CD4-positive, alpha-beta T cell treated with Interferon alpha-2 for 1 hour (primary cell): ENCODE measurements around the gene PPM1D.
"Not testable (repeated sequence)": the region's sequence is repeated elsewhere in the genome, so short reads cannot be mapped to it uniquely, and the experiment has no call there.

Source experiments
- DNase-seq, 2 donors: peaks; one replicate each; pipeline ENCODE4 v3.0.0-alpha.2; 2020 to 2022

Gene PPM1D

DNA sequence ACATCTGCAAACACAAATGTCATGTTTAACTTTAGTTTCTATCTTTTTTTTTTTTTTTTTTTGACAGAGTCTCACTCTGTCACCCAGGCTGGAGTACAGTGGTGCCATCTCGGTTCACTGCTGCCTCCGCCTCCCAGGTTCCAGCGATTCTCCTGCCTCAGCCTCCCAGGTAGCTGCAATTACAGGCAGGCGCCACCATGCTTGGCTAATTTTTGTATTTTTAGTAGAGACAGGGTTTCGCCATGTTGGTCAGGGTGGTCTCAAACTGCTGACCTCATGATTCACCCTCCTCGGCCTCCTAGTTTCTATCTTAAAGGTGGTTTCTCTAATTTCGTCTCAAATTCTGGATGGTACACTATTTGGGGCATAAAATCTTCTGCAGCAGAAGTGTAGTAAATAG lies 5.8 kb upstream of the PPM1D start:
- DNase-seq, result not testable (repeated sequence)

- DNase-seq, result no peak
These were observed 5.3 kb upstream of the PPM1D start for GRCh38 chr17:60594734-60595133.

- DNase-seq, result no peak
These were observed 2.7 kb upstream of the PPM1D start for GRCh38 chr17:60597297-60597696.

DNA sequence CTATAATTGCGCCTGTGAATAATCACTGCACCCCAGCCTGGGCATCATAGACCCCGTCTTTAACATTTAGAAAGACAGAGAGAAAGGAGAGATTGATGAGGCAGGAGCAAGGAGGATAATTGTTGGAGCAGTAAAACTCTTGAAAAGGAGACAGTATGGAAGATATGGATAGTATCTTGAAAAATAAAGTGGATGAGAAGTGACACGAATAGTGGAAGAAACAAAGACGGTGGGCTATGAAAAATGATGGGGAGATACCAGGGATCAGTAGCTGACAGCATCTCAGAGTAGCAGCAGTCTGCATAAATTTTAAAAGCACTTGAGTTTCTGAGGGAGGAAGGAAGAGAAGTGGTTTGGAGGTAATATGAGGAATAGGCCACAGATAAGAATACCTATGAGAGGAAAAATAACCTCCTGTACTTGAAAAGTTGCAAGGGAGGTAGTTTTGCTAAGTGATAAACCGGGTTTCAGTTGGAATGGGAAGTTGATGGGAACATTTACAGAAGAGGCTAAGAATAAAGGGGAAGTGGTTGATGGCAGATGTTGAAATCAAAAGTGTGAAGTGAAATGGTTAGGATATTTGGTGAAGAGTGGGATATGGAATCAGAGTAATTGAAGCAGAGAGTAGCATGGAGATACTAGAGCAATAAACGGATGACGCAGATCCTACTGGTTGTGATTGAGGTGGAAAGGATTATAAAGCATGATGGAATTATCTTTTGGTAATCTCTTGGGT lies 1.8 kb upstream of the PPM1D start:
- DNase-seq, result no peak

GRCh38 chr17:60599220-60599619 lies 773 bp upstream of the PPM1D start:
- DNase-seq, result no peak

DNA sequence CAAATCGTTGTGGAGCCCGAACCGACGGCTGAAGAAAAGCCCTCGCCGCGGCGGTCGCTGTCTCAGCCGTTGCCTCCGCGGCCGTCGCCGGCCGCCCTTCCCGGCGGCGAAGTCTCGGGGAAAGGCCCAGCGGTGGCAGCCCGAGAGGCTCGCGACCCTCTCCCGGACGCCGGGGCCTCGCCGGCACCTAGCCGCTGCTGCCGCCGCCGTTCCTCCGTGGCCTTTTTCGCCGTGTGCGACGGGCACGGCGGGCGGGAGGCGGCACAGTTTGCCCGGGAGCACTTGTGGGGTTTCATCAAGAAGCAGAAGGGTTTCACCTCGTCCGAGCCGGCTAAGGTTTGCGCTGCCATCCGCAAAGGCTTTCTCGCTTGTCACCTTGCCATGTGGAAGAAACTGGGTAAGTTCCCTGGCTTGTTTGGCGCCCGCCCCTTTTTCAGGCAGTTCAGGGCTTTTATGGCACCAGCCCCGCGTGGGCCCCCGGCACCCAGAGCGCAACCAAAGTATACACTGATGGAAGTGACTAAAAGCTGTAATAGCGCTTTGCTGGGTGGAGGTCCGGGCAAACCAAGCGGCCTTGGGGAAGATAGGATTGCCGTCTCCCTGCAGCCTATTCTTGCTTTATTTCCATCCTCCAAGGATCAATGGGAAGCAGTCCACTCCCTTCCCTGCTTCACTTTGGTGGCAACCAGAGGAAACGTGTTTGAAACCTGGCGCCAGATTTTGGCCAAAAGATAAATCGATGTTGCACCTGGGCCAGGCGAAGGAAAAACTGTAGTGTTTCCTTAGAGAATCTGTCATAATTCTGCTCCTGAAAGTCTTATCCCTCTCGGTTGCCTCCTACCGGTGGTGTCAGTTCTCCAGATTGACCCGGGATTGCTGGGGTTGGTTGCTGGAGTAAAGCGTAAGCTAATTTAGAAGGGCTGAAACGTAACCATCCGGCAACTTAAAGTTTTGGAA lies 775 bp downstream of the PPM1D start:
- peak; percentile 51 to 66 for DNase-seq

- DNase-seq, result peak in 1 of 2 donors; percentile 66
These were observed 1.7 kb downstream of the PPM1D start for GRCh38 chr17:60601447-60602384.

DNA sequence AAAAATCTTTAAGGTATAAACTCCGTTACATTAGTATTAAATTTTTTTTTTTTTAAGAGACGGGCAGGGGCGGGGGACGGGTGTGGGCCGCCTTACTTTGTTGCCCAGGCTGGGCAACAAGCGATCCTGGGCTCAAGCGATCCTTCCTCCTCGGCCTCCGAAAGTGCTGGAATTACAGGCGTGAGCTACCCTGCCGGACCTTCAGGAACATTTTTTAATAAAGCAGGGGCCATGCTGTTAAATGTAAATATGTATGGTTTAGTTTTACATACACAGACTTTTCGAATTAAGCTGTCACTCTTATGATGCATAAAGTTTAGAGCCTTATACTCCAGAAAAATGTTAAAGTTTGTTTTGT lies 2.4 kb downstream of the PPM1D start:
- DNase-seq, result no peak

- no peak for DNase-seq
These were observed 2.9 kb downstream of the PPM1D start for GRCh38 chr17:60602871-60603270.

DNA sequence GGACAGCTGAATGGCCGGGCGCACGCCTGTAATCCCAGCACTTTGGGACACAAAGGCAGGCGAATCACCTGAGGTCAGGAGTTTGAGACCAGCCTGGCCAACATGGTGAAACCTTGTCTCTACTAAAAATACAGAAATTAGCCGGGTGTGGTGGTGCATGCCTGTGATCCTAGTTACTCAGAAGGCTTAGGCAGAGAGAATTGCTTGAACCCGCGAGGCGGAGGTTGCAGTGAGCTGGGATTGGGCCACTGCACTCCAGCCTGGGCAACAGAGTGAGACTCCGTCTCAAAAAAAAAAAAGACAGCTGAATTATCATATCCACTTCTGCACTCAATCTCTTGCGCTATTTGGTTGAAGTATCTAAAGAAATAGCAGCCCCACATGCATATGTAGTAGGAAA lies 3.5 kb downstream of the PPM1D start:
- DNase-seq, result not testable (repeated sequence)

DNA sequence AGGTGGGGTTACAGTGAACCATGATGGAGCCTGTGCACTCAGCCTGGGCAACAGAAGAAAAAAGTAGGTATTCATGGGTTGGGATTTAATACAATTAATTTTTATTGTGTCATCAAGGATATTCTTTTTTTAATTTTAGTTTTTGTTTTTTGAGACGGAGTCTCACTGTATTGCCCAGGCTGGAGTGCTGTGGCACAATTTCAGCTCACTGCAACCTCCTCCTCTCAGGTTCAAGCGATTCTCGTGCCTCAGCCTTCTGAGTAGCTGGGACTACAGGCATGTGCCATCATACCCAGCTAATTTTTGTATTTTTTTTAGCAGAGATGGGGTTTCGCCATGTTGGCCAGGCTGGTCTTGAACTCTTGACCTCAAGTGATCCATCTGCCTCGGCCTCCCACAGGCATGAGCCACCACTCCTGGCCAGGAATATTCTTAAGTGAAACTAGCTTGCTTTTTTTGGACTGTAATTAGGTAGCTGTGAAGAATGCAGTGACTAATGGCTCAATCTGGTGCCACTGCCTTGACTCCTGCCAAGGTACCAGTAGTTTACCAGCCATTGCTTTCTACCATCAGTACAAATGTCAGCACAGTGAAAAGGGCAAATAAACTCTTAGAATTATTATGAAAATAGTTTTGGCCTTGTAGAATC lies 4.8 kb downstream of the PPM1D start:
- DNase-seq, result no peak

DNA sequence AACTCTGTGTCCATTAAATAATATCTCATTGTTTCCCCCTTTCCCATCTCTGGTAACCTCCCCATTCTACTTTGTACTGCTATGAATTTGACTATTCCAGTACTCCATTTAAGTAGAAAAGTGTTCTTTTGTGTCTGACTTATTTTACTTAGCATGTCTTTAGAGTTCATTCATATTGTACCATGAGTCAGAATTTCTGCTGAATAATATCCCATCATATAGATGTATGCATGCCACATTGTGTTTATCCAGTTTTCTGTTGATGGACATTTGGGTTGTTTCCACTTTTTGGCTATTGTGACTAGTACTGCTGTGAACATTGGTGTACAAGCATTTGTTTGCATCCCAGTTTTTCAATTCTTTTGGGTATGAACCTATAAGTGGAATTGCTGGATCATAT lies 6.0 kb downstream of the PPM1D start:
- no peak for DNase-seq

DNA sequence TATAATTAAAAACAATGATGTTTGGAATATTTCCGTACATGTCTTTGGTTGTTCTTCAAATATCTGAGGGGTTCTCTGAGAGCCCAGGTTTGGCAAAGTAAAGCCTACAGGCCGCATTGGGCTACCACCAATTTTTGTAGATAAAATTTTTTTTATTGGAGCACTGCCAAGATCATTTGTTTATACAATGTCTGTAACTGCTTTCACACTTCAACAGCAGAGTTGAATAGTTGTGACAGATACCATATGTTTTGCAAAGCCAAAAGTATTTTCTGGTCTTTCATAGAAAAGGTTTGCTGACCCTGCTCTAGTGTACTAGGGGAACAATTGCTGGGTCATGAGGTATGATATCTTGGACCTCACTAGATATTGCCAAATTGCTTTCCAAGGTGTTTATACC lies 10.5 kb downstream of the PPM1D start:
- DNase-seq, result no peak

DNA sequence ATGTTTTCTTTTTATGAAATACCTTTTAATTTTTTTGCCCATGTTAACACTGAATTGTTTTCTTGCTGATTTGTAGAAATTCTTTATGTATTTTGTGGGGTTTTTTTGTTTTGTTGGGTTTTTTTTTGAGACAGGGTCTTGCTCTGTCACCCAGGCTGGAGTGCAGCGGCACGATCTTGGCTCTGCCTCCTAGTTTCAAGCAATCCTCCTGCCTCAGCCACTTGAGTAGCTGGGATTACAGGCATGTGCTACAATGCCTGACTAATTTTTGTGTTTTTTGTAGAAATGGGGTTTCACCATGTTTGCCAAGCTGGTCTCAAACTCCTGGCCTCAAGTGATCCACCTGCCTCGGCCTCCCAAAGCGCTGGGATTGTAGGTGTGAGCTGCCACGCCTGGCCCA lies 11.3 kb downstream of the PPM1D start:
- not testable (repeated sequence) for DNase-seq

GRCh38 chr17:60613325-60613724 lies 13.3 kb downstream of the PPM1D start:
- no peak for DNase-seq

GRCh38 chr17:60613796-60614195 lies 13.8 kb downstream of the PPM1D start:
- not testable (repeated sequence) for DNase-seq

- DNase-seq, result not testable (repeated sequence)
These were observed 14.3 kb downstream of the PPM1D start for GRCh38 chr17:60614247-60614646.

DNA sequence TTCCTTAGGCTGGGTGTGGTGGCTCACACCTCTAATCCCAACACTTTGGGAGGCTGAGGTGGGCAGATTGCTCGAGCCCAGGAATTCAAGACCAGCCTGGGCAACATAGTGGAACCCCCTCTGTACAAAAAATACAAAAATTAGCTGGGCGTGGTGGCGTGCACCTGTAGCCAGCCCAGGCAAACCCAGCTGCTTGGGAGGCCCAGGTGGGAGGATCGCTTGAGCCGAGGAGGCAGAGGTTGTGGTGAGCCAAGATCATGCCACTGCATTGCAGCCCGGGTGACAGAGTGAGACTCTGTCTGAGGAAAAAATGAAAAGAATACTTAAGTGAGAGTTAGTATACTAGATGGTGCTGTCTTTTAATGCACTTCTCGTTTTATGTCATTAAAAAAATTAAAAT lies 15.1 kb downstream of the PPM1D start:
- DNase-seq, result no peak

DNA sequence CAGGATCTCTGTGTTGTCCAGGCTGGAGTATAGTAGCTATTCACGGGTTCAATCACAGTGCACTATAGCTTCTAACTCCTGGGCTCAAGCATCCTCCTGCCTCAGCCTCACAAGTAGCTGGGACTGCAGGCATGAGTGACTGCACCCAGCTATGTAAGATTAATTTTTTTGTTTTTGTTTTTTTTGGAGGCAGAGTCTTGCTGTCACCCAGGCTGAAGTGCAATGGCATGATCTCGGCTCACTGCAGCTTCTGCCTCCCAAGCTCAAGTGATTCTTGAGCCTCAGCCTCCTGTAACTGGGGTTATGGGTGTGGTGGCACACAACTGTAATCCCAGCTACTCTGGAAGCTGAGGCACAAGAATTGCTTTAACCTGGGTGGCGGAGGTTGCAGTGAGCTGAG lies 15.8 kb downstream of the PPM1D start:
- no peak for DNase-seq

DNA sequence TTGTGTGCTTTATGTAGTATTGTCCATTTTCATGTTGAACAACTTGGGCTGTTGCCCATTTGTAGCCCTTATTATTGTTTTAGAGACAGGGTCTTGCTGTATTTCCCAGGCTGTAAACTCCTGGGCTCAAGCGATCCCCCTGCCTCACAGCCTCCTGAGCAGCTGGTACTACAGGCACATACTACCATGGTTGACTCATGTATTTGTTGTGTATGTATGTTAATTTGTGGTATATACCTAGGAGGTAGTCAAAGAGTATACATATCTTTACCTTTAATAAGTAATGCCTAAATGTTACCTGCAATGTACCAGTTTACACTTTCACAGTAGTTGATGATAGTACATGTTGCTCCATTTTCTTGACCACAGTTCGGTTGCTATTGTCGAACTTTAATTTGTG lies 18.1 kb downstream of the PPM1D start:
- no peak for DNase-seq

- DNase-seq, result no peak
These were observed 19.0 kb downstream of the PPM1D start for GRCh38 chr17:60618854-60619526.

DNA sequence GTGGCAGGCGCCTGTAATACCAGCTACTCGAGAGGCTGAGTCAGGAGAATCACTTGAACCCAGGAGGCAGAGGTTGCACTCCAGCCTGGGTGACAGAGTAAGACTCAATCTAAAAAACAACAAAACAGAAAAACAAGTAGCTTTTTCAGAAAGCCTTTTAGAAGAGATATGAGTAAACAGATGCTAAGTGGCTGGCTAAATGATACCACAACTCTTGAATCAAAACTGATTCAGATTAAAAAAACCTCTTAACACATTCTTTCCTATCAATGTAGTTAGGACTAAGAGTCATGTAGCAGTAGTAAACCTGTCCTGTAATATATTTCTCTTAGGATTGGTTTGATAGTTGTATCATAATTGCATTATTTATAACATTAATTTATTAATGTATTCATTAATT lies 23.0 kb downstream of the PPM1D start:
- DNase-seq, result no peak
